Measurements from ENCODE around the gene KIF20A.
"Not testable (repeated sequence)": the region's sequence is repeated elsewhere in the genome, so short reads cannot be mapped to it uniquely, and the experiment has no call there.

Gene KIF20A

DNA sequence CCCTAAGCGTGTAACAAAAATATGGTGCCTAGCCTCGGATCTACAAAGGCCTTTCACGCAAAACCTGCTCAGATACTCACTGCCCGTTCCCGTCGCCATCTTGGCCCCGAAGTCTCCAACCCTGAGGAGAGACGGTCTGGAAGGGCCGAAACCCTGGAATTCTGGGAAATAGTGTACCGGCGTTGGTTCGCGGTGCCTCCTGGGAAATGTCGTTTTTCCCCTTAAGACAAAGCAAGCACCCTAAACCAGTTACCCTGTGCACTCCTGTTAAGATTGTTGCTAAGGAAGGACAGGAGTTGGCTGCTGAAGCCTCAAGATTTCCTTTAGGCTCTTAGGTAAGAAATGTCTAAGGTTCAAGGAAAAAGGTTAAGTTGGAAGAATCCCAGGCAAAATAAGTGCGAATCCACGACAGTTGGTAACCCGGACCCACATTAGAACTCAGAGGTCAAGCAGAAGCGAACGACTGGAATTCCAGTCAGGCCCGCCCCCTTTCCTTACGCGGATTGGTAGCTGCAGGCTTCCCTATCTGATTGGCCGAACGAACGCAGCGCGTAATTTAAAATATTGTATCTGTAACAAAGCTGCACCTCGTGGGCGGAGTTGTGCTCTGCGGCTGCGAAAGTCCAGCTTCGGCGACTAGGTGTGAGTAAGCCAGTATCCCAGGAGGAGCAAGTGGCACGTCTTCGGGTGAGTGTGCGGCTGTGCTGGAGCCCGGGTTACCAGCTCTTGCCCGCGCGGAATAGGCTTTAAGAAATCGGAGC, at the start of gene KIF20A, which contains the start of gene BRD8:
TSS of gene KIF20A (plus strand) at position 597 of the 761 bp plus-strand sequence. CDS start 569 bp downstream, outside the sequence.
TSS of gene BRD8 (minus strand) at position 115 of the 761 bp plus-strand sequence. CDS start at position 99, 16 bp downstream.
- peak; percentile 89 for DNase-seq

DNA sequence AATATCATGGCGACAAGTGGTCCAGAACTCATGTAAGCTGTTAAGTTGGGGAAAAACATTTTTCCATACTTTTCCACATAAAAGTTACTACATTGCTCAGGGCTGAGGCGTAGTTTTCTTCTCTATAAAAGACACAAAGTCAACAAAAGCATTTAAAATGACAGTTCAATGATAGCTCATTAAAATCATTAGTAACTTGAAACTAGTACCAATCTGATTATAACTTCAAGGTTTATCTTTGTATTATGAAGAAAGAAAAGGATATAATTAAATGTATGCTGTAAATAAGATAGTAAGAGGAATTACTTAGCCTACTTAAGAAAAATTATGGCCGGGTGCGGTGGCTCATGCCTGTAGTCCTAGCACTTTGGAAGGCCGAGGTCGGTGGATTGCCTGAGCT, 49.6 kb upstream of the KIF20A start:
- DNase-seq = no peak

DNA sequence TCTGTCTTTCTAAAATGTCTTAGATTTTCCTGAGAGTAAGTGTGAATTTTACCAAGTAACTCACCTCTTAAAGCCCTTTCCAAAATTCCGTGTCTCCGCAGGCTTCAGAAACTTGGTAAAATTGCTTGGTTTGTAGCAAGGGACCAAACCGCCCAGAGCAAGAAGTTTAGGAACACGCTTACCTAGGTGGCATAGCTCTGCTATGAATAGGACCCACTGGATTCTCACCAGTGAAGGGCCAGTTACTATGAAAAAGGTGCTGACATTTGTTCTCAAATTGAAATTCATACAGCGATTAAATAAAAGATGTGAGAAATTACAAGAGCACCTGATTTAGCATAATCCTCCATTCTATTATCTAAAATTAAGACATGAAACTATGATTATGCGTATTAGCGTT, 46.4 kb upstream of the KIF20A start:
- no peak for DNase-seq

DNA sequence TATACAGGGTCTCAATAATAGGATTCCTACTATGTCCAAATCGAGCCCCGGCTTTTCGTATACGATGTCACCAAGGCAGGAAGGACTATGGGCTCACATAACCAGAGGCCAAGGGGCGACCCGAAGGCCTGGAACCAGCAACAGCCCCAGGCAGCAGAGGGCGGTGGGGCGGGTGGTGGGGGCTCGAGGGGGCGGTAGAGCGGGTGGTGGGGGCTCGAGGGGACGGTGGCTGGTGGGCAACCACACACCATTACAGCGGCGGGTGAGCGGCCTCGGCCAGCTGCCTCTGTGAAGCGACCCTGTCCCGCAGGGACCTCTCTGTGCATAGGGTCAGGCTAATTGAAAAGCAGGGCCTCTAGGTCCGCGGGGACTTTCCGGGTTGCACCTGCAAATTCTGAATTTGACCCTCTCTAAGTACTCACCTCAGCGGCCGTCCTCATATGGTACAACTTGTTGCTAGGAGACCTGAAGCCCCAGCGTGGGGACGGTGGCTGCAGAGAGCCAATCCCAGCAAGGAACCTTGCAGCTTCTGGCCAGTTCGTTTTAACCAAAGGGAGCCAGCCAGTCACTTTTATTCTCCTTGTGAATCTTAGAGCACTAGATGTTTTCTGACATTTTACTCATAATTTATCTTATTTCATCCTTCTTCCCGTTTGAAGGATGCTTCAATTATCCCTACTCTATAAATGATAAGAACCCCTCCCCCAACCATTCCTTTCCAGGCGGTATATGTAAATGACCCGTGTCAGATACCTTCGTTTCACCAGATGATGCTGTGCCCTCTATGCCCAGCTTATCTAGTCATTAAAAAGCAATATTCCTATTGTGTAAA, 39.7 kb upstream of the KIF20A start, which contains the start of gene NME5:
TSS of gene NME5 (minus strand) at position 480 of the 832 bp plus-strand sequence. CDS start 648 bp downstream, outside the sequence.
- DNase-seq = no peak

DNA sequence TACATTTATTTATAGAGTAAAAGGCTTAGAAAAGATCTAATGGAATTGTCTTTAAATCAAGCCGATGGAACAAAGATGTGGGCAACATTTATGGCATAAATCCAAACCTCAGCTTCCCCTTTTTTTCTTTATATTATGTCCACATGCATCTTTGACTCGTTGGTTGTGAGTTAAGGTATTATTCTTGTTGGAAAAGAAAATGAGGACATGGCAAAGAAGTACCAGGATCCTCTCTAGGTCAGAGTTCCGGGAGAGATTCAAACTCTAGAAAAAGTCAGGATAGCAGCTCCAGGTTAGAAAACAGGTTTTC, 39.2 kb upstream of the KIF20A start:
- no peak for DNase-seq

DNA sequence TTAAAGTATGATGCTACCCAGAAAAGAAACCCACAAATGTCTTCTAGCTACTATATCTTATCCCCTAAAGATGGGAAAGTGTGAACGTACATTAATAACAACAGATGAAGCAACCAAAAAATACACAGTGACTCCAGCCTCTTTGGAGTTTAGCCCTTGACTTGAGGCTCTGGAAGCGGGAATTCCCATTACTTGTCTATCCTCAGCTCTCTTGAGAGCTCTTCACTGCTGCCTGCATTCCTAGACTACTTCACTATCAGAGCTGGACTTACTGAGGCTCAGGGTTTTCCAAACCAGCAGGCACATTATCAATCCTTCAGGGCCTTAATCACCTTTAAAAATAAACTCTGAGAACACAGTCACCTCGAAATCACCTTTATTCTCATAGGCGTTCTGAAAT, 38.6 kb upstream of the KIF20A start:
- no peak for DNase-seq

DNA sequence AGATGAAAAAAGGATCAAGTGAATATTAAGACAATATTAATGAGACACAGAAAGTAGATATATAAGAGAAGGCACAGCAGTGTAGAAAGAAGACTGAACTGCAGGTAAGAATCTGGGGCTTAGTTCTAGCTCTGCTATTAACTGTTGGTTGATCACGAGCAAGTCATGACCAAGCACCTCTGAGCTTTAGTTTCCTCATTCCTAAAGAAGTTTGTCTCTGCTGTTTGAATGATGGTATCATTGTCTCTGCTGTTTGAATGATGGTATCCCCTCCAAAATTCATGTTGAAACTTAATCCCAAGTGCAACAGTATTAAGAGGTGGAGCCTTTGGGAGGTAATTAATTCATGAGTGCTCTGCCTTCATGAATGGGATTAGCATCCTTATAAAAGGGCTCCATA, 37.2 kb upstream of the KIF20A start:
- DNase-seq = no peak

DNA sequence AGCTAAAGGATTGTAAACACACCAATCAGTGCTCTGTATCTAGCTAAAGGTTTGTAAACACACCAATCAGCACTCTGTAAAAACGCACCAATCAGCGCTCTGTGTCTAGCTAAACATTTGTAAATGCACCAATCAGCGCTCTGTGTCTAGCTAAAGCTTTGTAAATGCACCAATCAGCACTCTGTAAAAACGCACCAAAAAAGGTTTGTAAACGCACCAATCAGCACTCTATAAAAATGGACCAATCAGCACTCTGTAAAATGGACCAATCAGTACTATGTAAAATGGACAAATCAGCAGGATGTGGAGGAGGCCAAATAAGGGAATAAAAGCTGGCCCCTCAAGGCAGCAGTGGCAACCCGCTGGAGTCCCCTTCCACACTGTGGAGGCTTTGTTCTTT, 35.3 kb upstream of the KIF20A start:
- not testable (repeated sequence) for DNase-seq

DNA sequence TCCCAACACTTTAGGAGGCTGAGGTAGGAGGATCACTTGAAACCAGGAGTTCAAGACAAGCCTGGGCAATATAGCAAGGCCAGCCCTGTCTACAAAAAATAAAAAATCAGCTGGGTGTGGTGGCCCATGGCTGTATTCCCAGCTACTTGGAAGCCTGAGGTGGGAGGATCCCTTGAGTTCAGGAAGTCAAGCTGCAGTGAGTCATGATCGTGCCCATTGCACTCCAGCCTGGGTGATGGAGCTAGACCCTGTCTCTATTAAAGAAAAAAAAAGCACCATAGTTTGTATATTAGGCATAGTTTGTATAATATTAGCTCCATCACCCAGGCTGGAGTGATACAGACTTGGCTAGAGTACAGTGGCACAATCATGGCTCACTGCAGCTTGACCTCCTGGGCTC, 30.1 kb upstream of the KIF20A start:
- no peak for DNase-seq

DNA sequence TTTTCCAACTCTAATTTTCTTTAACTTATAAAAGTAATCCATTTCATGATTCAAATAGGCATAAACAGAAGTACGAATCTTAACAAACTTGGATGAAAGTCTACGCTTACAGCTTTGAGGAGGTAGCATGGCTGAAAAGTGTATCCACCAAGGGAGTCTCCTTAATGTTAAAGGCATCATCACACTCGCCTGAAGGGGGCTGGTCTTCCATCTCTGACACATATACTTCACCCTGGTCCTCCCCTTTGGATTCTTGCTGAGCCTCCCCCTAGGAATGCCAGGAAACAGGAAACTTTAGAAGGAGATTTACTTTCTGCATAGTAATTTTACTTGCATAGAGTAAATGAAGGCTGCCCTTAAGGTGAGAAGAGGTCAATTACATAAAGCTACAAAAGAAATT, 29.4 kb upstream of the KIF20A start:
- no peak for DNase-seq

DNA sequence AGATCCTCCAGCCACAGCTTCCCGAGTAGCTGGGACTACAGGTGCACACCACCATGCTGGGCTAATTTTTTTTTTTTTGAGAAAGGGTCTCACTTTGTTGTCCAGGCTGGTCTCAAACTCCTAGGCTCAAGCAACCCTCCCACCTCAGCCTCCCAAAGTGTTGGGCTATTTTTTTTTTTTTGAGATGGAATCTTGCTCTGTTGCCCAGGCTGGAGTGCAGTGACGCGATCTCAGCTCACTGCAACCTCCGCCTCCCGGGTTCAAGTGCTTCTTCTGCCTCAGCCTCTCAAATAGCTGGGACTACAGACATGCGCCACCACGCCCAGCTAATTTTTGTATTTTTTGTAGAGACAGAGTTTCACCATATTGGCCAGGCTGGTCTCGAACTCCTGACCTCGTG, 22.9 kb upstream of the KIF20A start:
- DNase-seq = not testable (repeated sequence)

DNA sequence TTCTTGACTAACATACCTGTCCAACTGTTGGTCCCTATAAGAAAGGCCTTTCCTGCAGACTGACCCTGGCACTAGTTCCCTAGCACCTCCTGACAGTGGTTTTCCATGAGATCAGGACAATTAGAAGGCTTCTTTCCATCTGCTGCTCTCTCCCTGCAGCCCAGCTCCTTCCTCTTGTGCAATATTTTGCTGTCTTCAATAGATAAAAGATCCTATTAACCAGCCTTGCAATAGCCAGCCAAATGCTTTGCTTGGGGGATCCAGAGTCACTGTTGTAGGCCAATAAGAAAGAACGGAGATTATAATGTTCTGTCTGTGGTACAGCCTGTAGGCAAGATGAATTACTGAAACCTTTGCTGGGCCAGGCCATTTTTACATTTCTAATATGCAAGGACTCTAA, 21.3 kb upstream of the KIF20A start:
- DNase-seq = no peak

DNA sequence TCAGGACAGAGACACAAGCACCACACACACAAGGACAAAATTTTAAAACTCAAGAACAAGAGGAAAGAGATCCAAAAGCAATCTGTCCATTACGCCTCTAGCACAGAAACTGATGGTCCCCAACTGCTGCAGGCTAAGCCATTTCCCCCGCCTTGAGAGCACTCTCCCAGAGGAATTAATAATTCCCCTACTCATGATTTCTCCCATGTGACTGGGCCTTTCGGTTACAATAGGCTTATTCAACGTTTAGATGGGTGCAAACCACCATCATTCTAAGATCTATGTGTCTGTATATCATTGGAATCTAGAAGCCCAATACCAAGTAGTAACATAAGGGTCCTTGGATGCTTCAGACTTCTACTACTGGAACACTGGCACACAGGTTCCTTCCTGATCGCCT, 19.2 kb upstream of the KIF20A start:
- DNase-seq = no peak

DNA sequence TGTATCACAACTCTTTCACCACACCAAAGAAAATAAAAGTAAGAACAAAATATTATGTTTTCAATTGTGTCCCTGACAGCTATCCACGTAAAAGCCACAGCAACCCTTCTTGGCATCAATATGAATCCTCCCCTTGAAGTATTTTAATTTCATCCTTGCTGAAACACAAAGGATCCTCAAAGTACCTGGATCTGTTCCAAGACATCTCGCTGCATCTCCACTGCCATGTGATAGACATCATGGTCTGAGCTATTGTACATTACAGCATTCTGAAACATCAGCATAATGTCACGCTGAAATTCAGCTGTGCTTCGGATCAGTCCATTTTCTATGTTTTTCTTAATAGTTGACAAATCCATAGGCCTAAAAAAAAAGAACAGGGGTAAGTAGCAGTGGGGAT, 18.2 kb upstream of the KIF20A start:
- no peak for DNase-seq

DNA sequence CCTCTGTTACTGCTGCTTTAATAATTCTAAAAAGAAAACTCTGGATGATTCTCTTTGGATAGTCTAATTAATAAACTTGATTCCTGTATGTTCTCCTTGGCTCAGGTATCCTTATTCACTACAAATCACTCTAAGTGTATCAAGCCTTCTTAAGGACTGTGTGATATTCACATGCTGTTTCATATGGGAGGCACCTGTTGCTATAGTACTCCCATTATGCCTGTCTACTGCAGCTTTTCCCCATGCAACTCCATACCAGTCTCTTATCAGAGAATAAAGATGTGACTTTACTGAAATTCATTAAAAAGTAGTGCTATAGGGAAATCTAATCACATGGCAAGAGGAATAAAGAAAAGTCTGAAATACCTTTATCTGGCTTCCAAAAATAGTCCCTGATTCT, 15.2 kb upstream of the KIF20A start:
- DNase-seq = no peak

DNA sequence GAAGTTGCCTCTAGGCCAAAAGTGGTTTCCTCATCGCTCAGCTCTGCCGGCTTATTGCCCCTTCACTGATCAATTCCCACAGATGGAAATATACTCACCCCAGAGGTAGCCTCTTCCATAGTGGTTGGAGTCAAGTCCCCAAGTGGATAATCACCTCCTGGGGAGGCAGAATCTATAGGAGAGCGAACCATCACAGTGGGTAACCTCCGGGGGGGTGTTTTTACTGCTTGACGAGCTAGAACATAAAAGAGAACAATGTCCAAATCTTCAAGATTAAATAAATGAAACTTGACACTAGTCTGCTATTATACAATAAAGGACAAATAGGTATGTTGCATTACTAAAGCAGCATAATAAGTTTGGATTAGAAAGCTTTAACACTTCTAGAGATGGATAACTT, 9.8 kb upstream of the KIF20A start:
- DNase-seq = no peak

DNA sequence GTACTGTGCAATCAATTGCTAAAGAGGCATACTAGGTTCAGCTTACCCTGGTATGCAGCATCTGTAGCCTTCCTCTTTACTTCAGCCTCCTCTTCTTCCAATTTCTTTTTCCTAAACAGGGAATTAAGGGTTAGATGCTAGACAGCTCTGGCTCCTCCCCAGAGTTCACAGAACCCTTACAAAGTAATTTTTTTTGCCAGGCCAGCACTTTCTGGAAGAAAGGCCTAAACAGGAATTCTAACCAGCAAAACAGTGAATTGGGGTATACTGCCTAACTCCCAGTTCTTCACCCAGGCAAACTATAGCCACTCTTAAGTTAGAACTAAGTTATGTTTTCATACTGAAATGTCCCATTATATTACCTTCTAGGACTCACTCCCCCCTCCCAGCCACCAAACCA, 8.6 kb upstream of the KIF20A start:
- no peak for DNase-seq

DNA sequence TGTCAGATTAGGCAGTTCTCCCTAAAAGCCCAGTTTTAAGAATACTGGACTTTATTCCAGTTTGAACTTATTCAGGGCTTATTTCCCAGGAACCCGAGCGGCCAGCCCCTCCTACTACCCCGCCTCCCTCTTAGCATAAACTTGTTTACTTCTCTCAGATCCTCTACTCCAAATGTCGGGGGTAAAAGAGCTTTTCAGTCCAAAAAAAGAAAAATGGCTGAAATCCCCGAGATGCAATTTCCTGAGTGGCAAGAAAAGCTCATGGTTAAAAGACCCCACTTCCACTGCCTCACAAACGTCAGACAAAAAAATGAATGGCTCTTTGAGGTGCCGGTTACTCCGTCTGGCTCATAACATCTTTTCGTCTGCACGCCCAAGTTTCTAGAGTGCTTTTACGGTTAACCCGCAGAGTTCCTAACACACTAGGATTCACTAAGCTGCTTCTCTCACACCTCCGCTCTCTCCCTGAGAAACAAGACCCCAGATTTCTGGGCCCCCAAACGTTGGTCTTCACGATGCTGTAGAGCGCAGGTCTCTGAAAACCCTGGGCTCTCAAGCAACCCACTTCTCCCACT, 884 bp upstream of the KIF20A start:
- no peak for DNase-seq

DNA sequence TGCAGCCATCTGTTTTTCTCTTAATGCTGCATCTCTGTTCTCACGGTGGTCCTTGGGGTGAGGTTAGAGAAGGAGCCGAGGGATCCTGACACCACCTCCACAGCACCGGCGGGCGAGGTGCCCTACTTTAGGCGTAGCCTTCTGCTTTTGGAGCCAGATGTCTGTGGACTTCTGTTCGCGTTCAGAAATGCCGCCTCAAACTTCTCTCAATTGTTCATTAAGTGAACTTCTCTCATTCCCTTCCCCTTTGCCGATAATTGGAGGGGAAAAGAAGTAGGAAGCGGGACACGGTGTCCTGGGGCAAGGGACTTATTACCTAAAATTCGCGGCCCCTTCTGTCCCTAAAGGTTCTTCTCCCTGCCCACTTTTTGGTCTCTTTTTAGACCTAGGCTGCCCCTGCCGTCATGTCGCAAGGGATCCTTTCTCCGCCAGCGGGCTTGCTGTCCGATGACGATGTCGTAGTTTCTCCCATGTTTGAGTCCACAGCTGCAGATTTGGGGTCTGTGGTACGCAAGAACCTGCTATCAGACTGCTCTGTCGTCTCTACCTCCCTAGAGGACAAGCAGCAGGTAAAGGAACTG, 455 bp downstream of the KIF20A start:
- no peak for DNase-seq

DNA sequence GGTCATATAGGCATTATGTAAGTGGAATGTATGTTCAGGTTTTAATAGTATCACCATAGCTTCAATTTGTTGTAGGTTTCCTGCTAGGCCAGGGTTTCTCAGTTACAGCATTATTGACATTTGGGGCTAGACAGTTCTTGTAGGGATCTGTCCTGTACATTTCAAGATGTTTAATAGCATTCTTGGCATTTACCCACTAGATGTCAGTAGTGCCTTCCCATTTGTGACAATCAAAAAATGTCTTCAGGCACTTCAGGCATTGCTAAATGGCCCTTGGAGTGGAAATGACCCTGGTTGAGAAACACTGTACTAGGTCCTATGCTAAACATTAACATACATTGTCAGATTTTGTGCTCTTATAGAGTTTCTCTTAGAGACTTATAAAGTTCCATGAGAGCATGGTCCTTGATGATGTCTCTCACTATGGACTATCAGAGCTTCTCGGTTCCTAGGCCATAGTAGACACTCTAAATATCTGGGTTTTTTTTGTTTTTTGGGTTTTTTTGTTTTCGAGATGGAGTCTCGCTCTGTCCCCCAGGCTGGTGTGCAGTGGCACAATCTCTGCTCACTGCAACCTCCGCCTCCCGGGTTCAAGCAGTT, 1.4 kb downstream of the KIF20A start:
- DNase-seq = no peak

DNA sequence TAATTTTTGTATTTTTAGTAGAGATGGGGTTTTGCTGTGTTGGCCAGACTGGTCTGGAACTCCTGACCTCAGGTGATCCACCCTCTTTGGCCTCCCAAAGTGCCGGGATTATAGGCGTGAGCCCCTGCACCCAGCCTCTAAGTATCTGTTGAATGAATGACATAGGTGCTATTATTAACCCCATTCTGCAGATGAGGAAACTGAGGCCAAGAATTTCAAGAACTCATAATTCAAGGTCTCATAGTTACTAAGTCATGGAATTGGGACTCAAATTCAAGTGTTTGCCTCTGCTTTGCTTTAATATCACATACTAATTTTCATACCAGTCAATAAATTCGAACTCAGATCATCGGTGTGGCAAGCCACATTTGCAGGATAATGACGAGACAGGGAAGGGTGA, 1.9 kb downstream of the KIF20A start:
- DNase-seq = no peak

DNA sequence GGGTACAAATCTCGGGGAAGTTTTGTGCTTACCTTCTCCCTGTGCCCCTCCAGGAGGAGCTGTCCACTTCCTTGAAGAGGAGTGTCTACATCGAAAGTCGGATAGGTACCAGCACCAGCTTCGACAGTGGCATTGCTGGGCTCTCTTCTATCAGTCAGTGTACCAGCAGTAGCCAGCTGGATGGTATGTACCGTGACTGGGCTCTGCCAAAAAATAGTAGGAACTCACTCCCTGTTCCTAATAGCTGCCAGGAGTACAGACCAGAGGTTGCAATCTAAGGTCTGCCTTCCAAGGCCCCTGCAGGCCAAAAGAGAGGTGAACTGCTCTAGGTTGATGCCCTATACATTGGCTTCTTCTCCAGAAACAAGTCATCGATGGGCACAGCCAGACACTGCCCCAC, 3.9 kb downstream of the KIF20A start:
- no peak for DNase-seq

DNA sequence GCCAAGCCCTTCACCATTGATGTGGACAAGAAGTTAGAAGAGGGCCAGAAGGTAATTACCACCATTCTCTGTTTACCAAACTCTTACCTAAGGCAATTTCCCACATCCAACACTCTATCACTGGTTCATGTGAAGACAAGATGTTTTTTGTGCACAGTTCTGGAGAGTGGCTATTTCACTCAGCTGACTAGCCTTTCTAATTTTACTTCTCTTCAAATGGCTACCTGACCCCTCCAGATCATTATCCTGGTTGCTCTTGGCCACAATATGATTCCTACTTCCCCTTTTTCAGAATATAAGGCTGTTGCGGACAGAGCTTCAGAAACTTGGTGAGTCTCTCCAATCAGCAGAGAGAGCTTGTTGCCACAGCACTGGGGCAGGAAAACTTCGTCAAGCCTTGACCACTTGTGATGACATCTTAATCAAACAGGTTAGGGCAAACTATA, 7.1 kb downstream of the KIF20A start:
- no peak for DNase-seq

Data from CD4-positive, alpha-beta T cell treated with Interferon gamma for 1 hour (primary cell).